Lower leg skin (tissue), 4 donors: Measurements from ENCODE around the gene STRIT1. TPM values are rescaled to one million over a fixed set of nuclear protein-coding genes. Genes with fewer than 3 reads are reported as not detected.
"Not testable (repeated sequence)": the region's sequence is repeated elsewhere in the genome, so short reads cannot be mapped to it uniquely, and the experiment has no call there.

Experiments used
- DNase-seq, 2 donors: peaks; one replicate each; pipeline ENCODE4 v3.0.0-alpha.2; 2019; ENCODE audit warnings: low spot score in 2 of 2
- H3K4me3 ChIP-seq: fragments of 200-600 bp; sonication (generic); 2 replicates; pipeline ENCODE4 v1.5.1; 2017; ENCODE audit warnings: mild to moderate bottlenecking, low read depth; ENCODE audit not compliant: poor library complexity, severe bottlenecking
- CTCF ChIP-seq, 3 donors: fragments of 450-650 bp; IDR thresholded peaks; one replicate each; pipeline ENCODE4 v1.5.1; 2016; ENCODE audit warnings: antibody characterized with exemption in 3 of 3, mild to moderate bottlenecking in 3 of 3, moderate library complexity in 2 of 3
- POLR2A ChIP-seq, 2 donors: fragments of 450-650 bp; IDR thresholded peaks; one replicate each; pipeline ENCODE4 v1.6.1; 2016 to 2017; ENCODE audit warnings: antibody characterized with exemption in 2 of 2, mild to moderate bottlenecking in 1 of 2, moderate library complexity in 1 of 2
- WGBS, 2 donors: methylation state at CpG; one replicate each; pipeline ENCODE4 v1.1.5; 2018; 5-methylcytosine and 5-hydroxymethylcytosine counted together
- intact Hi-C: fragments of 100-400 bp; cut with DNase I; formaldehyde crosslinking; loops from one replicate; pipeline ENCODE4 v1.15.0; 2023; ENCODE audit warnings: low total_unique reads
- total RNA-seq, 4 donors: library from RNA; depleted of rRNA; stranded (reverse); fragments of >200 nt; gene quantifications; one replicate each; pipeline ENCODE4 v1.1.0, GENCODE V29; 2016

Gene STRIT1
- total RNA-seq, 4 donors from 2014 or later: 0.42 TPM; not detected in 3

- no peak for DNase-seq
- WGBS, 2 donors: 78 to 83% methylated on average over 1 of the region's 1 CpG
- intact Hi-C loops: no loop called here
- TF ChIP-seq CTCF (IDR thresholded peaks at IDR 0.05) (no peak), POLR2A (IDR thresholded peaks at IDR 0.05) (no peak)
- no peak overlapping the region for H3K4me3 ChIP-seq
These were observed 22.2 kb downstream of the STRIT1 start for GRCh38 chr3:155271343-155271613.

GRCh38 chr3:155270485-155271342 lies 22.8 kb downstream of the STRIT1 start:
- intact Hi-C loops: no loop called here
- TF ChIP-seq POLR2A (IDR thresholded peaks at IDR 0.05) (no peak), CTCF (IDR thresholded peaks at IDR 0.05) (no peak)
- 77 to 80% methylated on average over 7 to 8 of the region's 8 CpGs for WGBS, 2 donors
- no peak for DNase-seq
- no peak overlapping the region for H3K4me3 ChIP-seq

- WGBS, 2 donors: 52 to 61% methylated on average over 3 of the region's 3 CpGs
- no peak overlapping the region for H3K4me3 ChIP-seq
- TF ChIP-seq CTCF (IDR thresholded peaks at IDR 0.05) (no peak), POLR2A (IDR thresholded peaks at IDR 0.05) (no peak)
- intact Hi-C loops: no loop called here
- no peak for DNase-seq
These were observed 23.4 kb downstream of the STRIT1 start for GRCh38 chr3:155270063-155270462.

GRCh38 chr3:155262855-155263254 lies 30.6 kb downstream of the STRIT1 start:
- H3K4me3 ChIP-seq, intact Hi-C loops: not testable (repeated sequence)
- 62 to 85% methylated on average over 2 of the region's 2 CpGs for WGBS, 2 donors

GRCh38 chr3:155262295-155262694 lies 31.2 kb downstream of the STRIT1 start:
- no peak for DNase-seq
- no peak overlapping the region for H3K4me3 ChIP-seq
- 91% methylated on average over 1 of the region's 1 CpG for WGBS, 2 donors
- TF ChIP-seq CTCF (IDR thresholded peaks at IDR 0.05): no peak
- no peak for TF ChIP-seq POLR2A (IDR thresholded peaks at IDR 0.05)
- intact Hi-C loops: no loop called here

More at GRCh38 chr3:155262855-155263254, 30.6 kb downstream of the STRIT1 start:
- DNase-seq: not testable (repeated sequence)

GRCh38 chr3:155254445-155254844 lies 39.0 kb downstream of the STRIT1 start:
- intact Hi-C loops: loop anchor here (1.0 kb wide), 1 partner anchor 30 kb away; no protein-coding TSS in a partner anchor
- WGBS, 2 donors: 81 to 90% methylated on average over 2 of the region's 2 CpGs
- no peak overlapping the region for H3K4me3 ChIP-seq
- TF ChIP-seq CTCF (IDR thresholded peaks at IDR 0.05) (no peak), POLR2A (IDR thresholded peaks at IDR 0.05) (no peak)
- DNase-seq: no peak
